Neuronal stem cell (in vitro differentiated cells): Measurements from ENCODE around the gene STAT1.
"Not testable (repeated sequence)": the region's sequence is repeated elsewhere in the genome, so short reads cannot be mapped to it uniquely, and the experiment has no call there.

Experiments used
- DNase-seq: peaks from one replicate; pipeline ENCODE4 v3.0.0-alpha.2; 2013; ENCODE audit warnings: low spot score
- H2AFZ ChIP-seq: one replicate; pipeline ENCODE4 v1.6.1; 2013; ENCODE audit warnings: mild to moderate bottlenecking, low read length, inconsistent platforms
- H2AK5ac ChIP-seq: 2 replicates; pipeline ENCODE4 v1.6.1; 2013; ENCODE audit warnings: low read depth, mild to moderate bottlenecking, inconsistent platforms, low read length, moderate library complexity, mixed read lengths
- H2BK120ac ChIP-seq: 2 replicates; pipeline ENCODE4 v1.6.1; 2013; ENCODE audit warnings: low read depth, mild to moderate bottlenecking, inconsistent platforms, low read length, moderate library complexity, mixed read lengths
- H2BK12ac ChIP-seq: one replicate; pipeline ENCODE4 v1.6.1; 2013; ENCODE audit warnings: low read length, inconsistent platforms
- H2BK15ac ChIP-seq: 2 replicates; pipeline ENCODE4 v1.6.1; 2013; ENCODE audit warnings: mild to moderate bottlenecking, low read length, inconsistent platforms, mixed read lengths
- H2BK5ac ChIP-seq: one replicate; pipeline ENCODE4 v1.6.1; 2013; ENCODE audit warnings: inconsistent platforms, mild to moderate bottlenecking, low read length, moderate library complexity
- H3K14ac ChIP-seq: one replicate; pipeline ENCODE4 v1.6.1; 2013; ENCODE audit warnings: low read length, inconsistent platforms
- H3K18ac ChIP-seq: 2 replicates; pipeline ENCODE4 v1.6.1; 2013; ENCODE audit warnings: low read length, inconsistent platforms
- H3K23ac ChIP-seq: 2 replicates; pipeline ENCODE4 v1.6.1; 2013; ENCODE audit warnings: low read depth, mild to moderate bottlenecking, mixed read lengths, low read length, inconsistent platforms; ENCODE audit not compliant: poor library complexity
- H3K27ac ChIP-seq: replicated peaks from 3 replicates; pipeline ENCODE4 v1.5.1; 2013; ENCODE audit warnings: low read length, inconsistent platforms
- H3K27me3 ChIP-seq, 3 experiments: 2 replicates each; pipeline ENCODE4 v1.6.1; 2013; ENCODE audit warnings: low read length in 3 of 3, mild to moderate bottlenecking in 2 of 3, inconsistent platforms in 1 of 3, low read depth in 1 of 3, mixed read lengths in 1 of 3, moderate library complexity in 1 of 3; ENCODE audit not compliant: control insufficient read depth in 3 of 3, insufficient read depth in 3 of 3
- H3K36me3 ChIP-seq, 2 donors: replicated peaks in 1 of 2; 2 replicates each; pipeline ENCODE4 v1.6.1; 2013; ENCODE audit warnings: low read length in 2 of 2; ENCODE audit not compliant: control insufficient read depth in 2 of 2, insufficient read depth in 2 of 2
- H3K4ac ChIP-seq: 2 replicates; pipeline ENCODE4 v1.6.1; 2013; ENCODE audit warnings: inconsistent platforms, mild to moderate bottlenecking, low read length, moderate library complexity
- H3K4me1 ChIP-seq, 2 donors: 1 replicate in 1 of 2; 2 replicates in 1 of 2; pipeline ENCODE4 v1.6.1; 2013; ENCODE audit warnings: low read length in 2 of 2, low read depth in 1 of 2; ENCODE audit not compliant: control insufficient read depth in 2 of 2, insufficient read depth in 1 of 2
- H3K4me2 ChIP-seq: one replicate; pipeline ENCODE4 v1.6.1; 2013; ENCODE audit warnings: mild to moderate bottlenecking, low read length, inconsistent platforms; ENCODE audit not compliant: insufficient read depth, poor library complexity, severe bottlenecking
- H3K4me3 ChIP-seq, 2 donors: 2 replicates each; pipeline ENCODE4 v1.5.1; 2013; ENCODE audit warnings: low read length in 2 of 2, mild to moderate bottlenecking in 2 of 2, inconsistent platforms in 1 of 2, moderate library complexity in 1 of 2
- H3K79me1 ChIP-seq: one replicate; pipeline ENCODE4 v1.6.1; 2013; ENCODE audit warnings: low read depth, mild to moderate bottlenecking, inconsistent platforms, low read length, moderate library complexity
- H3K9ac ChIP-seq: one replicate; pipeline ENCODE4 v1.6.1; 2013; ENCODE audit warnings: mild to moderate bottlenecking, low read depth, low read length, inconsistent platforms; ENCODE audit not compliant: poor library complexity
- H3K9me3 ChIP-seq, 2 donors: replicated peaks in 1 of 2; 2 replicates each; pipeline versions ENCODE3 to v1.6.1; 2013; ENCODE audit warnings: low read length in 2 of 2, mild to moderate bottlenecking in 2 of 2, inconsistent platforms in 1 of 2, low read depth in 1 of 2, mixed read lengths in 1 of 2, moderate library complexity in 1 of 2; ENCODE audit not compliant: control insufficient read depth in 2 of 2, insufficient read depth in 1 of 2
- H4K8ac ChIP-seq: one replicate; pipeline ENCODE4 v1.6.1; 2013; ENCODE audit warnings: low read depth, mild to moderate bottlenecking, inconsistent platforms, low read length, moderate library complexity
- H4K91ac ChIP-seq: one replicate; pipeline ENCODE4 v1.6.1; 2013; ENCODE audit warnings: low read length, low read depth, mild to moderate bottlenecking, inconsistent platforms; ENCODE audit not compliant: poor library complexity
- WGBS, 2 donors: extraction: QIAGEN DNeasy Blood & Tissue Kit; methylation state at CpG; one replicate each; pipeline ENCODE4 v1.1.7; 2013; ENCODE audit warnings: missing lambda C conversion rate in 2 of 2, mixed read lengths in 1 of 2; ENCODE audit not compliant: insufficient read length in 2 of 2, insufficient replicate concordance in 1 of 2; ENCODE audit errors: extremely low coverage in 2 of 2; 5-methylcytosine and 5-hydroxymethylcytosine counted together

The STAT1 gene

DNA sequence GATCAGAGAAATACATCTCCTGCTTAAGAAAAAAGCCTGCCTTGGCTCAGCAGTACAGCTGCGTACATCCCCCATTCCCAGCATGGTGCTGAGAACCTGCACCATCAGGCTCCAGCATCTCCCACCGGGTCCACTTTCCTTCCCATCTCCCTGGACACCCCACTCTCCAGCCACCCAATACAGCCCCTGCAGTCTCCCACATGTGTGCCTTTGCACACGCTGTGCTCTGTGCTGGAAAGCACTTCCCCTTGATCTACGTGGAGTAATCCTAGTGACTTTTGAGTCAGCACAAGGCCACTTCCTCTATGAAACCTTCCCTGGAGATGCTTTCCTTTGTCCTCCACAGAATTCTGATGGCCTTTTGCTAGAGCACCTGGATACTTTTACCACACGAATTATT, 17.0 kb downstream of the STAT1 start:
- H3K14ac ChIP-seq, result no peak overlapping the region
- H2BK12ac ChIP-seq, result no peak overlapping the region
- H3K27ac ChIP-seq, result no peak overlapping the region
- no peak overlapping the region for H2BK5ac ChIP-seq
- H3K4ac ChIP-seq, result no peak overlapping the region
- H3K4me3 ChIP-seq, result no peak overlapping the region
- H3K36me3 ChIP-seq, result peaks cover 24 to 97% of the 10 kb centered on the region in 2 donors
- H3K4me2 ChIP-seq, result no peak overlapping the region
- H2BK15ac ChIP-seq, result no peak overlapping the region
- no peaks in the 10 kb centered on the region for H3K4me1 ChIP-seq
- H3K23ac ChIP-seq, result no peak overlapping the region
- no peaks in the 10 kb centered on the region for H3K27me3 ChIP-seq
- WGBS, 2 donors, result no CpG with 5 or more reads among the region's 5 CpGs
- DNase-seq, result no peak
- H3K9ac ChIP-seq, result no peak overlapping the region
- H3K18ac ChIP-seq, result no peak overlapping the region
- no peaks in the 10 kb centered on the region for H3K79me1 ChIP-seq
- H2AFZ ChIP-seq, result no peak overlapping the region
- H3K9me3 ChIP-seq, result no peaks in the 10 kb centered on the region
- no peak overlapping the region for H2BK120ac ChIP-seq
- H4K91ac ChIP-seq, result no peak overlapping the region
- H4K8ac ChIP-seq, result no peak overlapping the region
- H2AK5ac ChIP-seq, result no peak overlapping the region

DNA sequence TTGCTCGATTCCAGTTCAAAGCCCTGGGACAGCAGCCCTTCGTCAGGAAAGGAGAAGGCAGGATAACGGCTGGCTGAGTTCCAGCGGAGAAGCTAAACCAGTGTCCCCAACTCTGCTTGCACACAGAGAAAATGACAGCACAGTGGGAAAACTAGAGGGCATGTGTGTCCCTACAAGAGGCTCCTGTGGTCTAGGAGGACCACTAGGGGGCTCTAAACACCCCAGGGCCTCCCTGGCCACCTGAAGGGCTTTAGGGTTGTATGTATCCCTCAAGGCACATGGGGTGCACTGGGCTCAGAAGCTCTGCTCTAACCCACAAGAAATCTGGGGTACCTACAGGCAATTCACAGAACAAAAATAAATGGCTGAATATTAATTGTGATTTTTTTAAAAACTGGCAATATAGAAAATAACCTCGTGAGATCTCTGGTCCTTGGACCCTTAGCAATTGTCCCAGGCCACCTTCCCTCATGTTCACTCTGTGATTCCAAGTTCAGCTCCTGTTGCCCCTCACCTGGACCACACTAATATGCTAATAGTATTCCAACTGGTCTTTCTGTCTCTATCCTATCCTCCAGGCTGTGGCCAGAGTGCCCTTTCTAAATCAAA, 17.5 kb downstream of the STAT1 start:
- H3K9me3 ChIP-seq, result no peaks in the 10 kb centered on the region

DNA sequence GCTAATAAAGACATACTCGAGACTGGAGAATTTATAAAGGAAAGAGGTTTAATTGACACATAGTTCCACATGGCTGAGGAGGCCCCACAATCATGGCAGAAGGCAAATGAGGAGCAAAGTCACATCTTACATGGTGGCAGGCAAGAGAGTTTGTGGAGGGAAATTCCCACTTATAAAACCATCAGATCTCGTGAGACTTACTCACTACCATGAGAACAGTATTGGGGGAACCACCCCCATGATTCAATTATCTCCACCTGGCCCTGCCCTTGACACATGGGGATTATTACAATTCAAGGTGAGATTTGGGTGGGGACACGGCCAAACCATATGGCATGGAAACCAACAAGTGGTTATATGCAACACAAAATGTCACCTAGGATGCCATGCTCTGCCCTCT, 18.7 kb downstream of the STAT1 start:
- H3K4me1 ChIP-seq, H4K8ac ChIP-seq, H2AK5ac ChIP-seq, H3K9ac ChIP-seq, H4K91ac ChIP-seq, H3K4me3 ChIP-seq, H2AFZ ChIP-seq, H3K79me1 ChIP-seq, H3K18ac ChIP-seq, H3K14ac ChIP-seq, H2BK15ac ChIP-seq, H3K27me3 ChIP-seq, H2BK5ac ChIP-seq, H3K9me3 ChIP-seq, H3K27ac ChIP-seq, H3K23ac ChIP-seq, H3K4ac ChIP-seq, H2BK120ac ChIP-seq, H2BK12ac ChIP-seq, DNase-seq, H3K4me2 ChIP-seq: not testable (repeated sequence)
- no CpG with 5 or more reads among the region's 3 CpGs for WGBS, 2 donors
- H3K36me3 ChIP-seq, result peaks cover 27 to 97% of the 10 kb centered on the region in 2 donors

More for the DNA sequence above, 17.5 kb downstream of the STAT1 start:
- peak; percentile 30 for DNase-seq
- Histone ChIP-seq H3K27me3 (no peaks in the 10 kb centered on the region), H4K8ac (no peak overlapping the region), H3K79me1 (no peaks in the 10 kb centered on the region), H4K91ac (no peak overlapping the region), H3K4me2 (no peak overlapping the region), H3K4ac (no peak overlapping the region), H2BK120ac (no peak overlapping the region), H2AK5ac (no peak overlapping the region), H3K27ac (no peak overlapping the region), H3K36me3 (peaks cover 24 to 97% of the 10 kb centered on the region in 2 donors), H3K4me3 (no peak overlapping the region), H3K14ac (no peak overlapping the region), H3K9ac (no peak overlapping the region), H2BK5ac (no peak overlapping the region), H3K18ac (no peak overlapping the region), H3K4me1 (no peaks in the 10 kb centered on the region), H2BK12ac (no peak overlapping the region), H2AFZ (no peak overlapping the region), H3K23ac (no peak overlapping the region), H2BK15ac (no peak overlapping the region)
- WGBS, 2 donors, result no CpG with 5 or more reads among the region's 5 CpGs

DNA sequence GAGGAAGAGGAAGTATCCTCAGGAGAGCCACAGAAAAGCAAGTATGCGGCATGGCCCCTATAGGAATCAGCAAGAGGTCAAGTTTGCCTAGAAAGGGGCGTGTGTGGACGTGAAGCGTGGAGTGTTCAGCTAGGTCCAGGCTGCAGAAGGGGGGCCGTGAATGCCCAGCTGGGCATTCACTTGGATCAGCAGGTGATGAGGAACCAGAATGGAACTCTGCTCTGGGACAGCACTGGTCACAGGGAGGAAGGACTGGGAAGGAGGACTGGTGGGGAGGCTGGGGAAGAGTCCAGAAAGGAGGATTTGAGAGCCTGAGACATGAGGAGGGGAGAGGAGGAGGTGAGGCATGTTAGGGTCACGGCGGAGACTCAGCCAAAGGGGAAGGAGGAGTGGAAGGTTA, 19.8 kb downstream of the STAT1 start:
- H2AFZ ChIP-seq, result no peak overlapping the region
- no peak overlapping the region for H3K4me3 ChIP-seq
- H3K14ac ChIP-seq, result no peak overlapping the region
- no peak overlapping the region for H2BK120ac ChIP-seq
- H3K23ac ChIP-seq, result no peak overlapping the region
- H2BK5ac ChIP-seq, result no peak overlapping the region
- no peak overlapping the region for H3K27ac ChIP-seq
- H2AK5ac ChIP-seq, result no peak overlapping the region
- no peak overlapping the region for H4K8ac ChIP-seq
- no peak overlapping the region for H4K91ac ChIP-seq
- H3K36me3 ChIP-seq, result peaks cover 31 to 97% of the 10 kb centered on the region in 2 donors
- H3K27me3 ChIP-seq, result no peaks in the 10 kb centered on the region
- no peak overlapping the region for H3K4me2 ChIP-seq
- H3K79me1 ChIP-seq, result no peaks in the 10 kb centered on the region
- no peak overlapping the region for H2BK15ac ChIP-seq
- no peaks in the 10 kb centered on the region for H3K9me3 ChIP-seq
- H3K4me1 ChIP-seq, result no peaks in the 10 kb centered on the region
- no peak overlapping the region for H3K9ac ChIP-seq
- H2BK12ac ChIP-seq, result no peak overlapping the region
- DNase-seq, result no peak
- H3K4ac ChIP-seq, result no peak overlapping the region
- WGBS, 2 donors, result no CpG with 5 or more reads among the region's 7 CpGs
- H3K18ac ChIP-seq, result no peak overlapping the region
